ENCODE data around the gene RHOBTB1. TPM values are rescaled to one million over a fixed set of nuclear protein-coding genes. Genes with fewer than 3 reads are reported as not detected.
"Not testable (repeated sequence)": the region's sequence is repeated elsewhere in the genome, so short reads cannot be mapped to it uniquely, and the experiment has no call there.

The RHOBTB1 gene
- total and polyA plus RNA-seq, 12 donors, result 4.3 to 20.5 (median 12.3) TPM

GRCh38 chr10:60848126-60848525 is 95.9 kb downstream of the RHOBTB1 start:
- intact Hi-C loops (cut with DNase I), result no loop called here
- TF ChIP-seq CTCF (IDR thresholded peaks at IDR 0.05), result peak in 3 of 9 donors; percentile 16 to 37 (median 35)
- DNase-seq (peak in 1 of 2 donors; percentile 69), ATAC-seq (peak in 7 of 8 donors; percentile 57 to 87 (median 79))
- H3K27me3 ChIP-seq, result no peaks in the 10 kb centered on the region
- H3K36me3 ChIP-seq, result no peaks in the 10 kb centered on the region
- peak overlapping the region in 8 of 10 donors; percentile 20 to 76 (median 48) for H3K27ac ChIP-seq
- 57 to 68% methylated on average over 1 of the region's 1 CpG for WGBS, 2 donors
- H3K9me3 ChIP-seq, result peaks cover 0 to 14% (median 0%) of the 10 kb centered on the region in 11 donors
- H3K4me1 ChIP-seq, result peaks cover 9 to 45% (median 22%) of the 10 kb centered on the region in 9 donors
- H3K4me3 ChIP-seq, result no peak overlapping the region

GRCh38 chr10:60846173-60846572 is 97.8 kb downstream of the RHOBTB1 start:
- Histone ChIP-seq H3K4me1 (peaks cover 9 to 39% (median 19%) of the 10 kb centered on the region in 9 donors), H3K27me3 (no peaks in the 10 kb centered on the region), H3K36me3 (no peaks in the 10 kb centered on the region), H3K4me3 (no peak overlapping the region), H3K27ac (no peak overlapping the region), H3K9me3 (peaks cover 0 to 14% (median 0%) of the 10 kb centered on the region in 11 donors)
- WGBS, 2 donors, result 45 to 50% methylated on average over 1 of the region's 1 CpG
- peak in 1 of 9 donors; percentile 25 for TF ChIP-seq CTCF (IDR thresholded peaks at IDR 0.05)
- peak in 3 of 8 donors; percentile 33 to 58 (median 39) for ATAC-seq
- no peak for DNase-seq
- intact Hi-C loops (cut with DNase I), result no loop called here

- no peak for TF ChIP-seq CTCF (IDR thresholded peaks at IDR 0.05)
- peaks cover 0 to 7% (median 0%) of the 10 kb centered on the region in 11 donors for H3K9me3 ChIP-seq
- peaks cover 9 to 39% (median 19%) of the 10 kb centered on the region in 9 donors for H3K4me1 ChIP-seq
- H3K27me3 ChIP-seq, result no peaks in the 10 kb centered on the region
- no peak for ATAC-seq
- 97 to 100% methylated on average over 1 of the region's 1 CpG for WGBS, 2 donors
- intact Hi-C loops (cut with DNase I), result no loop called here
- no peak overlapping the region for H3K4me3 ChIP-seq
- DNase-seq, result no peak
- no peak overlapping the region for H3K27ac ChIP-seq
- H3K36me3 ChIP-seq, result no peaks in the 10 kb centered on the region
Measured at GRCh38 chr10:60845038-60845437, 98.9 kb downstream of the RHOBTB1 start.

- intact Hi-C loops (cut with DNase I), result no loop called here
- Histone ChIP-seq H3K27me3 (no peaks in the 10 kb centered on the region), H3K27ac (no peak overlapping the region), H3K4me1 (peaks cover 0 to 30% (median 5%) of the 10 kb centered on the region in 9 donors), H3K36me3 (no peaks in the 10 kb centered on the region), H3K4me3 (no peak overlapping the region), H3K9me3 (peaks cover 0 to 7% (median 0%) of the 10 kb centered on the region in 11 donors)
- ATAC-seq (no peak), DNase-seq (no peak)
- TF ChIP-seq CTCF (IDR thresholded peaks at IDR 0.05), result no peak
- 78 to 88% methylated on average over 1 of the region's 1 CpG for WGBS, 2 donors
Measured at GRCh38 chr10:60842694-60843093, 101.3 kb downstream of the RHOBTB1 start.

GRCh38 chr10:60841227-60841626 is 102.8 kb downstream of the RHOBTB1 start:
- 95 to 98% methylated on average over 10 of the region's 10 CpGs for WGBS, 2 donors
- peaks cover 0 to 21% (median 5%) of the 10 kb centered on the region in 9 donors for H3K4me1 ChIP-seq
- H3K4me3 ChIP-seq; DNase-seq; H3K36me3 ChIP-seq; H3K27me3 ChIP-seq; H3K27ac ChIP-seq; intact Hi-C loops (cut with DNase I); H3K9me3 ChIP-seq; ATAC-seq: not testable (repeated sequence)
